Measurements from ENCODE around the gene LLGL2.
A peak's percentile ranks its signal among the peaks of the same experiment; 100 is the strongest.
"Not testable (repeated sequence)": the region's sequence is repeated elsewhere in the genome, so short reads cannot be mapped to it uniquely, and the experiment has no call there.

LLGL2 gene, protein sequence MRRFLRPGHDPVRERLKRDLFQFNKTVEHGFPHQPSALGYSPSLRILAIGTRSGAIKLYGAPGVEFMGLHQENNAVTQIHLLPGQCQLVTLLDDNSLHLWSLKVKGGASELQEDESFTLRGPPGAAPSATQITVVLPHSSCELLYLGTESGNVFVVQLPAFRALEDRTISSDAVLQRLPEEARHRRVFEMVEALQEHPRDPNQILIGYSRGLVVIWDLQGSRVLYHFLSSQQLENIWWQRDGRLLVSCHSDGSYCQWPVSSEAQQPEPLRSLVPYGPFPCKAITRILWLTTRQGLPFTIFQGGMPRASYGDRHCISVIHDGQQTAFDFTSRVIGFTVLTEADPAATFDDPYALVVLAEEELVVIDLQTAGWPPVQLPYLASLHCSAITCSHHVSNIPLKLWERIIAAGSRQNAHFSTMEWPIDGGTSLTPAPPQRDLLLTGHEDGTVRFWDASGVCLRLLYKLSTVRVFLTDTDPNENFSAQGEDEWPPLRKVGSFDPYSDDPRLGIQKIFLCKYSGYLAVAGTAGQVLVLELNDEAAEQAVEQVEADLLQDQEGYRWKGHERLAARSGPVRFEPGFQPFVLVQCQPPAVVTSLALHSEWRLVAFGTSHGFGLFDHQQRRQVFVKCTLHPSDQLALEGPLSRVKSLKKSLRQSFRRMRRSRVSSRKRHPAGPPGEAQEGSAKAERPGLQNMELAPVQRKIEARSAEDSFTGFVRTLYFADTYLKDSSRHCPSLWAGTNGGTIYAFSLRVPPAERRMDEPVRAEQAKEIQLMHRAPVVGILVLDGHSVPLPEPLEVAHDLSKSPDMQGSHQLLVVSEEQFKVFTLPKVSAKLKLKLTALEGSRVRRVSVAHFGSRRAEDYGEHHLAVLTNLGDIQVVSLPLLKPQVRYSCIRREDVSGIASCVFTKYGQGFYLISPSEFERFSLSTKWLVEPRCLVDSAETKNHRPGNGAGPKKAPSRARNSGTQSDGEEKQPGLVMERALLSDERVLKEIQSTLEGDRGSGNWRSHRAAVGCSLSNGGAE

DNA sequence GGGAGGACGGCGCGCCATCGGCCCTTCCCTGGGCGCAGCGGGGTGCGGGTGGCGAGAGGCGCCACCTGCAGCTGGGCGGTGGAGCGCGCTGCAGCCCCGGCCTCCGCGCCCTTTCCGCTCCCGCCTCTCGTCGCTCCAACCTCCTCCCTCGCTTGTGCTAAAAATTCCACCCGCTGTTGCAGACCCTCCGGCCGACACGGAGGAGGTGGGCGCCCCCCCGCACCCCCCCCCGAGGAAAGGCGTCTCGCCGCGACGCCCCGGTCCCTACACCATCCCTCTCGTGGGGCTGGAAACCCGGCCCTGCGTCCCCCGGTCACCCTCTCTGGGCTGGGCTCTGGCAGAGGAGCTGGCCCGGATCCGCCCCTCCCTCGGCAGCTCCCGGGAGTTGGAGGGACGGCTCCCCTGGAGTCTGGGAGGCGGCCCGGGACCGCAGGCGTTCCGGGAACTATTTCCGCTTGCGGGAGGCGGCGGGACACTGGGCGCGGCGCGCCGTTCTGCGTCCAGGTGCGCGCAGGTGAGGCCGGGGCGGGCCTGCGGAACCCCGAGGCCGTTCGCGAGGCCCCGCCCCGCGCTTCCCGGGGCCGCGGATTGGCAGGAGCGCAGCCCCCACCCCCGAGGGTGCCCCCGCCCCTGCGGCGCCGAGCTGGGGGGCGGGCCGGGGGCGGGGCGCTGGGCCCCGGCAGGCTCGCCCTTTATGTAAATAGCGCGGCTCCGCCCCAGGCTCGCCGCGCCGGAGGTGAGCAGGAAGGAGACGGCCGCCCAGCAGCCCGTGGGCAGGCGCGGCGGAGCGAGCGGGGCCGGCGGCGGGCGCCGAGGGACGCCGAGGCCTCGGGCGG, at the start of gene LLGL2:
Gene LLGL2 (plus strand): TSS at position 728 of the 836 bp plus-strand sequence. CDS start 17,730 bp downstream, outside the sequence.
- peaks cover 19% of the 10 kb centered on the region for H3K4me1 ChIP-seq (ENCODE audit: control insufficient read depth, insufficient read depth, low read length)
- H3K9ac ChIP-seq (ENCODE audit: low read length in 2 of 2): peak within 1 kb of the TSS; percentile 9 to 21
- no peaks in the 10 kb centered on the region for H3K9me3 ChIP-seq (ENCODE audit: control insufficient read depth in 2 of 2, low read length in 2 of 2)
- no peaks in the 10 kb centered on the region for H3K36me3 ChIP-seq (ENCODE audit: control insufficient read depth in 2 of 2, insufficient read depth in 2 of 2, low read length in 2 of 2)
- H3K27ac ChIP-seq (ENCODE audit: low read length): no peak within 1 kb of the TSS
- H3K4me3 ChIP-seq (ENCODE audit: low read length in 2 of 2): peak within 1 kb of the TSS; percentile 49 to 76
- H3K27me3 ChIP-seq (ENCODE audit: control insufficient read depth in 1 of 2, insufficient read depth in 2 of 2, low read length in 2 of 2): peaks cover 2 to 8% of the 10 kb centered on the region in 2 donors

DNA sequence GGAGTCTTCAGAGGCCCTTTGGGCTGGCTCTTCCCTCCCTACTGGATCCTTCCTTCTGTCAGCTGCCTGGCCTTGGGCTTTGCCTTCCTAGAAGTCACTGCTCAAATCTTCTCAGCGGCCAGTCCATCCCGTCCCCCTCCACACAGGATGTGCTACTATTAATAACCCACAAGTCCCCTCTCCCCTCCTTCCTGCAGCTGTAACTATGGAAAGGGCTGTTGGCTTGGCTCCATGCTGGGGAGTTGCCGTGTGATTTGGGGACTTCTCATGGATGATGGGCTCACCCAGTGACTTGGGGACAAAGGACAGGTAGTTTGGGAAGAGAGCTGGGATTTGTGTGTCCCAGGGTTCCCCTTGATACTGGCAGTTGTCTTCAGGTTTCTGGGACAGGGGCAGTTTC, 49.6 kb upstream of the LLGL2 start:
- Histone ChIP-seq H3K36me3 (ENCODE audit: control insufficient read depth in 2 of 2, insufficient read depth in 2 of 2, low read length in 2 of 2) (peaks cover 14 to 19% of the 10 kb centered on the region in 2 donors), H3K27ac (ENCODE audit: low read length) (peak overlapping the region; percentile 74), H3K9ac (ENCODE audit: low read length in 2 of 2) (peak overlapping the region; percentile 41 to 60), H3K9me3 (ENCODE audit: control insufficient read depth in 2 of 2, low read length in 2 of 2) (no peaks in the 10 kb centered on the region), H3K27me3 (ENCODE audit: control insufficient read depth in 1 of 2, insufficient read depth in 2 of 2, low read length in 2 of 2) (no peaks in the 10 kb centered on the region), H3K4me1 (ENCODE audit: control insufficient read depth, insufficient read depth, low read length) (peaks cover 35% of the 10 kb centered on the region), H3K4me3 (ENCODE audit: low read length in 2 of 2) (peak overlapping the region; percentile 35 to 57)

DNA sequence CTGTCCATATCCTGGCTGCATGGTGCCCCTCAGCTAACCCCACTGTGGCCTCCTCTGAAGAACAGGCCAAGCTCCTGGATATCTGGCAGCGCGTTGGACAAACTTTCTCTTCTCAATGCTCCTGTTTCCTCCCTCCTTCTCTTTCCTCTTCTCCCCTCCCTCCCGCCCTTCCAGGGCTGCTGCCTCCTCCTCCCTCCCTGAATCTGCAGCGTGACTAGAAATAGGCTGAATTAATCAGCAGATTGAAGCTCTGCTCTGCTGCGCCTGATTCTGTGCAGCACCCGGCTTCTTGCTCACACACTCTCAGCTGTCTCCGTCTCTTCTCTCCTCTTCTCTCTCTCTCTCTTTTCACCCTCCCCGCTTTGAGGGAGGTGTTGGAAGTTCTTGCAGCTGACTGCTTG, 49.2 kb upstream of the LLGL2 start:
- H3K9me3 ChIP-seq (ENCODE audit: control insufficient read depth in 2 of 2, low read length in 2 of 2): no peaks in the 10 kb centered on the region
- H3K4me3 ChIP-seq (ENCODE audit: low read length in 2 of 2): peak overlapping the region; percentile 35 to 57
- peaks cover 14 to 19% of the 10 kb centered on the region in 2 donors for H3K36me3 ChIP-seq (ENCODE audit: control insufficient read depth in 2 of 2, insufficient read depth in 2 of 2, low read length in 2 of 2)
- H3K4me1 ChIP-seq (ENCODE audit: control insufficient read depth, insufficient read depth, low read length): peaks cover 38% of the 10 kb centered on the region
- H3K27me3 ChIP-seq (ENCODE audit: control insufficient read depth in 1 of 2, insufficient read depth in 2 of 2, low read length in 2 of 2): no peaks in the 10 kb centered on the region
- H3K9ac ChIP-seq (ENCODE audit: low read length in 2 of 2): peak overlapping the region; percentile 41 to 60
- H3K27ac ChIP-seq (ENCODE audit: low read length): peak overlapping the region; percentile 74

DNA sequence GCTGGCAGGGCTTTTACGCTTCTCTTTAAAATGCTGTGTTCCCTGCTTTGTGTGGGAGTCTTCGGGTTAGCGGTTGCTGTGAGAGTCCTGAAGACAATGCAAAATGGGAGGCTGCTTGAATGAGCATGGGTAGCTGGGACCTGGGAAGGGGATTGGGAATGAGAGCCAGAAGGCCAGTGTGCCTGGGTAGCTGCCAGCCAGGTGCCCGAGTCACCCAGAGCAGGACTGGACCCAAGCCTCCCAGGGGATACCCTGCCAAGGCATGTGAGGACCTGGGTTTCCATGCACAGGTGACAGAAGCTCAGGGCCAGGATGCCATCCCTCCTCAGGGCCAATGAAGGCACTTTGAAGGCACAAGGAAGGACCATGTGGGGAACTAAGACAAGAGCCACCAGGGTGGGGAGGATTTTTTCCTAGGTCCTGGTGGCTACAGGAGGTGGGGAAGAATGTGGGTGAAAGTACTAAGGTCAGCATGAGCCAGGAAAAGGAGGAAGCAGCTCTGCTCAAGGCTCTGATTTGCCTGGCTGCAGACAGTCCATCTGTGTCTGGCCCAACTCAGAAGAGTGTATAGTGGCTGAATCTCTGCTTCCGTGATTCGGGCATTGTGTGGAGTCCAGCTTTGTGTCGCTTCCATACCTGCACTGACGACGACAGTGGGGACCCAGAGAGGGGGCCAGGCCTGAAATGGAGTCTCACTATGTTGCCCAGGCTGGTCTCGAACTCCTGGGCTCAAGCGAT, 48.6 kb upstream of the LLGL2 start:
- Histone ChIP-seq H3K9me3 (ENCODE audit: control insufficient read depth in 2 of 2, low read length in 2 of 2) (no peaks in the 10 kb centered on the region), H3K27ac (ENCODE audit: low read length) (peak overlapping the region; percentile 74), H3K27me3 (ENCODE audit: control insufficient read depth in 1 of 2, insufficient read depth in 2 of 2, low read length in 2 of 2) (no peaks in the 10 kb centered on the region), H3K4me3 (ENCODE audit: low read length in 2 of 2) (peak overlapping the region; percentile 5 to 57), H3K4me1 (ENCODE audit: control insufficient read depth, insufficient read depth, low read length) (peaks cover 41% of the 10 kb centered on the region), H3K36me3 (ENCODE audit: control insufficient read depth in 2 of 2, insufficient read depth in 2 of 2, low read length in 2 of 2) (peaks cover 10 to 16% of the 10 kb centered on the region in 2 donors), H3K9ac (ENCODE audit: low read length in 2 of 2) (peak overlapping the region; percentile 33 to 42)

DNA sequence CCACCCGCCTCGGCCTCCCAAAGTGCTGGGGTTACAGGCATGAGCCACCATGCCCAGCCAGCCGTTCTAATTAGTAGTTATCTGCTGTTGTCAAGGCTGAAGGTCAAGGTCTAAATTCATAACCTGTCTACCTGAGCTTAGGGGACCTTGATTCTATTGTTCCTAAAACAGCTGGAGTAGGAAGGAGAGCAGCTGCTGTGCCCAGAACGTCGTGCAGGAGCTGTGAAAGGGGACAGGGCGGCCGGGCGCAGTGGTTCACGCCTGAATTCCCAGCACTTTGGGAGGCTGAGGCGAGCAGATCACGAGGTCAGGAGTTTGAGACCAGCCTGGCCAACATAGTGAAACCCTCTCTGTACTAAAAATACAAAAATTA, 48.0 kb upstream of the LLGL2 start:
- Histone ChIP-seq H3K4me1 (ENCODE audit: control insufficient read depth, insufficient read depth, low read length) (peaks cover 41% of the 10 kb centered on the region), H3K36me3 (ENCODE audit: control insufficient read depth in 2 of 2, insufficient read depth in 2 of 2, low read length in 2 of 2) (peaks cover 6 to 11% of the 10 kb centered on the region in 2 donors), H3K9ac (ENCODE audit: low read length in 2 of 2) (peak overlapping the region in 1 of 2 donors; percentile 4), H3K27ac (ENCODE audit: low read length) (peak overlapping the region; percentile 74)
- H3K4me3 ChIP-seq (ENCODE audit: low read length in 2 of 2); H3K27me3 ChIP-seq (ENCODE audit: control insufficient read depth in 1 of 2, insufficient read depth in 2 of 2, low read length in 2 of 2); H3K9me3 ChIP-seq (ENCODE audit: control insufficient read depth in 2 of 2, low read length in 2 of 2): not testable (repeated sequence)

DNA sequence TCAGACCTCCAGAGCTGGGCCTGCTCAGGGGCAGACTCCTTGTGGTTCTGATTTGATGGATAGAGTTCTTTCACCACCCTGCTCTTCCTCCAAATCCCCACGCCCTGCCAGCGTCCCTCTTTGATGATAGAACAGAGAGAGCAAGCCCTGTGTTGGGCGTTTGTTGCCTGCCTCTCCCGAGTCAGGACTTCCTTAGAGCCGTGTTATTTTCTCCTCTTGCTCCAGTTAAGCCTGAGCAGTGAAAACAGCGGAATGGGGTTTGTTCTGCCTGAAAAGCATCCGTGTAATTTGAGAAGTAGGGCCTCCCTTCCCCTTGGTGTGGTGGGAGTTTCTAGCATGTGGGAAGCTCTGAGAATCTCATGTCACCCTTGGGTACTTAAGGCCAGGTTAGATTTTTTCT, 47.0 kb upstream of the LLGL2 start:
- Histone ChIP-seq H3K9me3 (ENCODE audit: control insufficient read depth in 2 of 2, low read length in 2 of 2) (no peaks in the 10 kb centered on the region), H3K27me3 (ENCODE audit: control insufficient read depth in 1 of 2, insufficient read depth in 2 of 2, low read length in 2 of 2) (no peaks in the 10 kb centered on the region), H3K4me3 (ENCODE audit: low read length in 2 of 2) (no peak overlapping the region), H3K4me1 (ENCODE audit: control insufficient read depth, insufficient read depth, low read length) (peaks cover 38% of the 10 kb centered on the region), H3K9ac (ENCODE audit: low read length in 2 of 2) (no peak overlapping the region), H3K36me3 (ENCODE audit: control insufficient read depth in 2 of 2, insufficient read depth in 2 of 2, low read length in 2 of 2) (peaks cover 0 to under 1% of the 10 kb centered on the region in 2 donors), H3K27ac (ENCODE audit: low read length) (no peak overlapping the region)

DNA sequence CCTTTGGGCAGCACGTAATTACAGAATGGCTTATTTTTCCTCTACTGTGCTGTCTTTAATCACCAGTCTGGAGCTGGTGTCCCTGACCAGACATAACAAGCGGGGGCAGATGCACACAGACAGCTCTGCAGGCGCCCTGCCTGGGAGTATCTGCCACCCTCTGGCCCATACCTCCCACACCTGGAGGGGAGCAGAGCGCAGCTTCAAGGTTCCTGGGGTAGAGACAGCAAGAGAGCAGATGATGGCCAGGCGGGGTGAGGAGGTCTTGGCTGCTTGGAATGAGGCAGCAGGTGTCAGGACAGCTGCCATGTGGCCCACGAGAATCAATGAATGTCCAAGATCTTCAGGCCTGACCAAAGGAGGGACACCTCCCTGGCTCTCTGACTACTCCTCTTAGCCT, 45.2 kb upstream of the LLGL2 start:
- Histone ChIP-seq H3K9ac (ENCODE audit: low read length in 2 of 2) (peak overlapping the region in 1 of 2 donors; percentile 7), H3K4me1 (ENCODE audit: control insufficient read depth, insufficient read depth, low read length) (peaks cover 30% of the 10 kb centered on the region), H3K4me3 (ENCODE audit: low read length in 2 of 2) (no peak overlapping the region), H3K27me3 (ENCODE audit: control insufficient read depth in 1 of 2, insufficient read depth in 2 of 2, low read length in 2 of 2) (no peaks in the 10 kb centered on the region), H3K9me3 (ENCODE audit: control insufficient read depth in 2 of 2, low read length in 2 of 2) (no peaks in the 10 kb centered on the region), H3K27ac (ENCODE audit: low read length) (no peak overlapping the region), H3K36me3 (ENCODE audit: control insufficient read depth in 2 of 2, insufficient read depth in 2 of 2, low read length in 2 of 2) (no peaks in the 10 kb centered on the region)

DNA sequence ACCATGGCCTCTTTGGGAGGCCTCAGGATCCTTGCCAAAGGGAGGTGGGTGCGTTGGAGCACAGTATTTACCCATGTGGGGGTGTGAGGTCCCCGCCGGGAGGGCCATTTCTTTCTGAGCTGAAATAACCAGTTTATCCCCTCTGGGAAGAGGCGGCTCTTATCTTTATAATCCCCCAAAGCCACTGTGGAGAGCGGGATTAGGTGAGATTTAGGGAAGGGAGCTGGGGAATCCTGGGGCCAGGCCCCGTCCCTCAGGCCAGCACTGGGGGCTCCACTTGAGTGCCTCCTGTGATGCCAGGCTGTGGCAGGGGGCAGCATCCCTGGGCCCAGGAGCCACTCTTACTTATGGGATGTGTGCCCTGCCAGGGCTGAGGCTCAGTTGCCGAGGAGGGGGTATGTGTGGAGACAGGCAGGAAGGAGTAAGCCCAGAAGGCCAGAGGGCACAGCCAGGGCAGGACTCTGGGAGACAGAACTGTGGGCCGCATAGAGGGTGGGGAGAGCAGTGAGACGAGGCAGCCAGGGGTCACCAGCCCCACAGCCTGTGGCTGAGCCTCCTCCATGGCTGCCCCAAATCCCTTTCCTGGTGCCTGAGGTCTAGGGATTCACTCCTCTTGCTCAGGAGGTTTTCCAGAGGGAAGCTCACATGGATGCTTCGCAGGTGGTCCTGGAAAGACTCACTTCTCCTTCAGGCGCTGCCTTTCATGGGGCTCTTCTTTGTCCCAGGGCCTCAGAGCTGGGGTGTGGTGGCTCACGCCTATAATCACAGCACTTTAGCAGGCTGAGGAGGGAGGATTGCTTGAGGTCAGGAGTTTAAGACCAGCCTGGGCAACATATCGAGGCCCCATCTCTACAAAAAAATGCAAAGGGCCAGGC, 44.1 kb upstream of the LLGL2 start:
- Histone ChIP-seq H3K4me3 (ENCODE audit: low read length in 2 of 2) (no peak overlapping the region), H3K27ac (ENCODE audit: low read length) (no peak overlapping the region), H3K27me3 (ENCODE audit: control insufficient read depth in 1 of 2, insufficient read depth in 2 of 2, low read length in 2 of 2) (no peaks in the 10 kb centered on the region), H3K9me3 (ENCODE audit: control insufficient read depth in 2 of 2, low read length in 2 of 2) (no peaks in the 10 kb centered on the region), H3K9ac (ENCODE audit: low read length in 2 of 2) (no peak overlapping the region), H3K4me1 (ENCODE audit: control insufficient read depth, insufficient read depth, low read length) (peaks cover 22% of the 10 kb centered on the region), H3K36me3 (ENCODE audit: control insufficient read depth in 2 of 2, insufficient read depth in 2 of 2, low read length in 2 of 2) (no peaks in the 10 kb centered on the region)

All from stomach smooth muscle (tissue), 2 donors.